AG04450 (cell line): Measurements from ENCODE around the gene CHCHD1. TPM values are rescaled to one million over a fixed set of nuclear protein-coding genes. Genes with fewer than 3 reads are reported as not detected.
"Not testable (repeated sequence)": the region's sequence is repeated elsewhere in the genome, so short reads cannot be mapped to it uniquely, and the experiment has no call there.

Source experiments
- CTCF ChIA-PET: fragments of 300-600, 350-600 bp; formaldehyde crosslinking; extraction: SDS; loops from one replicate; lab custom pipeline; 2022; ENCODE audit warnings: antibody characterized with exemption, inconsistent platforms; lab: Charles Lee
- POLR2A ChIA-PET: fragments of 350-600 bp; formaldehyde crosslinking; extraction: SDS; loops from one replicate; lab custom pipeline; 2021; ENCODE audit warnings: antibody characterized with exemption, inconsistent platforms; lab: Yijun Ruan, JAX
- DNase-seq: peaks from one replicate; pipeline ENCODE4 v3.0.0-alpha.2; 2011; ENCODE audit warnings: low read depth, low spot score
- H3K27ac ChIP-seq: one replicate; pipeline ENCODE4 v1.5.1; 2012; ENCODE audit warnings: low read depth, low read length, control low read depth
- H3K27me3 ChIP-seq: one replicate; pipeline ENCODE4 v1.6.0; 2012; ENCODE audit warnings: low read length; ENCODE audit not compliant: control insufficient read depth, insufficient read depth
- H3K4me3 ChIP-seq: 2 replicates; pipeline ENCODE4 v1.5.1; 2011; ENCODE audit warnings: mild to moderate bottlenecking, low read depth, low read length, control low read depth
- H3K9me3 ChIP-seq: 2 replicates; pipeline ENCODE4 v1.5.1; 2012; ENCODE audit warnings: low read length; ENCODE audit not compliant: control insufficient read depth, insufficient read depth
- CTCF ChIP-seq: IDR thresholded peaks from 2 replicates; pipeline ENCODE4 v1.5.1; 2011; ENCODE audit warnings: low read depth, low read length, control low read depth, inconsistent platforms
- polyA plus RNA-seq: library from polyadenylated mRNA; depleted of rRNA; stranded (reverse); fragments of >200 nt; gene quantifications from 2 replicates; pipeline ENCODE4 v1.2.3, GENCODE V29; 2011

CHCHD1 gene
- polyA plus RNA-seq, 1 experiment = 45.4 TPM

DNA sequence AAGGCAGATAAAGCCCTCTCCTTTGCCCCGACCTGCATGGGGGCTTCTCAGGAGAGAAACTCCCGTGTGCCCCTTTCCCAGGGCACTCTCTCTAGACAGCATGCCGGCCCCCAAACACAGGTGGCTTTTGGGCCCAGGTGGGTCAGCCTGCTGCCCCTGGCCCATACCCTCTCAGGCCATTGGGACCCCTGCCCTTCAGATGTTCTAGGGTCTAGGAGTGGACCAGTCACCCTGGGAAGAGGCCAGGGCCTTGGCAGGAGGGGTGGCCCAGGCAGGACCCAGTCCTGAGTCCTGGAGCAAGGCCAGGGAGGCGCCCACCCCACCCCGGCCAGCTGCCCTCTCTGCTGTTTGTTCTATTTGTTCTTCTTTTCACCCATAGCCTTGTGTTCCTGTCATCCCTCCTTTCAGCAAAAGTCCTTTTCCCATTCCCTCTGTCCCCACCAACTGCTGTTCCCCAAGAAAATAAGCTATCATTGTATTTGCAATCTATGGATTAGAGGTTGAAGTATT lies 47.0 kb upstream of the CHCHD1 start:
- DNase-seq = no peak
- TF ChIP-seq CTCF = no peak
- H3K27me3 ChIP-seq = no peaks in the 10 kb centered on the region
- no peaks in the 10 kb centered on the region; the same call in 1 of the 2 replicates for H3K9me3 ChIP-seq
- H3K4me3 ChIP-seq = no peak overlapping the region
- ChIA-PET POLR2A (no interaction called here), CTCF (no interaction called here)
- H3K27ac ChIP-seq = no peak overlapping the region

- CTCF ChIA-PET, H3K27me3 ChIP-seq, H3K9me3 ChIP-seq, H3K27ac ChIP-seq, H3K4me3 ChIP-seq, DNase-seq: not testable (repeated sequence)
- POLR2A ChIA-PET = interaction anchor here (0.6 kb wide), 2 partner anchors 114 to 289 kb away, joined by 6 to 7 read pairs; no protein-coding TSS in a partner anchor
Measured at GRCh38 chr10:73740501-73741254, 41.2 kb upstream of the CHCHD1 start.

- ChIA-PET POLR2A (no interaction called here), CTCF (no interaction called here)
- TF ChIP-seq CTCF = no peak
Measured at GRCh38 chr10:73742454-73742734, 39.5 kb upstream of the CHCHD1 start.

DNA sequence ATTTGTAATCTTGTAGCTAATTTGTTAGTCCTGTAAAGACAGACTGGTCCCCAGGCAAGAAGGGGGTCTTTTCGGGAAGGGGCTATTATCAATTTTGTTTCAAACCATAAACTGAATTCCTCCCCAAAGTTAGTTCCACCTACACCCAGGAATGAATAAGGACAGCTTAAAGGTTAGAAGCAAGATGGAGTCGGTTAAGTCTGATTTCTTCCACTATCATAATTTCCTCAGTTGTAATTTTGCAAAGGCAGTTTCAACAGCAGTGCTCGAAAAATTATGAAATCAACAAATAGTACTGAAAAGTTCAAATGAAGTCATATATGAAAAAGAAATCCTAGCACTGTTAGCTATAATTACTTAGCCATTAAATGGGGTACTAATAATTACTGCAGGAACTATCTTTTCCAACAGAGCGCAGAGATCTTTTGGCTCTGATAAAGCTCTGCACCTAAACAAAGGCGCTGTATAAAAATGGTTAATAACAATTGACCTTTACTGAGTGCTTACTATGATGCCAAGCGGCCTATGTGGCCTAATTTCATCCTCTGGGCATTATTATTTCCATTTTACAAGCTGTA lies 38.4 kb upstream of the CHCHD1 start:
- Histone ChIP-seq H3K9me3 (no peaks in the 10 kb centered on the region), H3K4me3 (peak overlapping the region; percentile 96), H3K27me3 (no peaks in the 10 kb centered on the region), H3K27ac (peak overlapping the region; percentile 96)
- DNase-seq = no peak
- POLR2A ChIA-PET = interaction anchor here (1.1 to 2.7 kb wide), 3 partner anchors 13 to 235 kb away, joined by 3 to 27 read pairs (median 14); a partner anchor contains a TSS
- CTCF ChIA-PET = interaction anchor here (1.4 kb wide), 1 partner anchor 214 kb away, joined by 4 read pairs; no protein-coding TSS in a partner anchor
- no peak for TF ChIP-seq CTCF

More at GRCh38 chr10:73742454-73742734, 39.5 kb upstream of the CHCHD1 start:
- Histone ChIP-seq H3K9me3 (no peaks in the 10 kb centered on the region), H3K4me3 (no peak overlapping the region), H3K27ac (no peak overlapping the region), H3K27me3 (no peaks in the 10 kb centered on the region)
- DNase-seq = no peak

GRCh38 chr10:73743905-73744663 lies 37.8 kb upstream of the CHCHD1 start, which contains the start of gene SEC24C:
Gene SEC24C (plus strand): TSS chr10:73744372. CDS start chr10:73746833, 2,461 bp downstream.
- peak; percentile 90 for DNase-seq
- no peaks in the 10 kb centered on the region for H3K27me3 ChIP-seq
- POLR2A ChIA-PET = interaction anchor here (0.6 to 2.7 kb wide), 5 partner anchors 9 to 236 kb away, joined by 3 to 27 read pairs (median 4); a partner anchor contains a TSS
- no peaks in the 10 kb centered on the region for H3K9me3 ChIP-seq
- no peak for TF ChIP-seq CTCF
- H3K4me3 ChIP-seq = peak within 1 kb of the TSS; percentile 96
- peak within 1 kb of the TSS; percentile 96 for H3K27ac ChIP-seq
- CTCF ChIA-PET = interaction anchor here (1.4 kb wide), 1 partner anchor 215 kb away, joined by 4 read pairs; no protein-coding TSS in a partner anchor
